ENCODE results near the gene PKN2. TPM values are rescaled to one million over a fixed set of nuclear protein-coding genes. Genes with fewer than 3 reads are reported as not detected.

PKN2 gene
- 10 to 100 TPM; 31.4 to 80.4 (median 64.1) TPM for total RNA-seq

DNA sequence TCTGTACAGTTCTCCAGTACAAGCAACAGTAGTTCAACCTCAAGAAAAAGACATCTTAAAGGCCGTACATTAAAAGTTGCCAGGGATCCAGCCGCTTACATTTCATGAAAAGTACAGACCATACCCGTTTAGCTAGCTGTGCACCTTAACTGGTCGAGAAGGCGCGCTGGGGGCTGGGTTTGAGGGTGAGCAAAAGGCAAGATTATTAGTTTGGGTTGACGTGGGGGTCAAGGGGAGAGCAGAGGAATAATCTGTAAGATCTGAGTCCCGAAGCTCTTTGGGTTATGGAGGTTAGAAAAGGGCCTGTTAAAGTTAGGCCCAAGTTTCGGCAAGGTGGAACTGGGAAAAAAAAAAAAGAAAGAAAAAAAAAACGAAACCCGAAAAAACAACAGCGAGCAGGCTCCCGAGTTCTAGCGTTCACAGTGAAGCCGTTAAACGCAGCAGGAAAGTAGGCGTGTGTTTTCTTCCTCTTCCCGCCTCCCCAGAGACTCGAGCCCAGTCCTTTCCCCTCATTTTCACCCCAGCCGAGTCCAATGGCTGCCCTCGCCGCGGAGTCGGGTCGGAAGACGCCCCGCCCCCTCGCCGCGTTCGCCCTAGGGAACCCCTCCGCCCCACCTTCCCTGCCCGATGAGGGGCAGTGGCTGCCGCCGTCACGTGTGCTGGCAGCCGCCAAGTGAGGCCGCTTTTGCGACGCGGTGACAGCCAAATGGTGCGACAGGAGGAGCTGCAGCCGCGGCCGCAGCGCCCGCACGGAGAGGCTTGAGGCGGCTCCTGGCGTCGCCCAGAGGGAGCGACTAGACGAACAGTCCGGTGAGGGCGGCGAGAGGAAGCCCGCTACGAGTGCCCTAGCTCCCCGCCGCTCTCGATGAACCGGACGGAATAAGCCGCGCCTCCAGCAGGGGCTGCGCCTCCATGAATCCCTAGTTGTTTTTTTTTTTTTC, at the start of gene PKN2:
TSS of gene PKN2 (plus strand) at position 733 of the 941 bp plus-strand sequence. CDS start 308 bp downstream, outside the sequence.
- H3K27ac ChIP-seq = peak within 1 kb of the TSS; percentile 93 to 99 (median 95)
- H3K4me1 ChIP-seq = peaks cover 7 to 41% (median 27%) of the 10 kb centered on the region in 4 donors
- in situ Hi-C loops (cut with MboI; ENCODE audit: low pct_ligation_motif_present in 1 of 4, low pct_unique_long_range_greater_than_20kb in 1 of 4, low sequenced_read_pairs in 3 of 4) (loop anchor here in 1 of 4 donors (25.0 kb wide), 1 partner anchor 203 kb away; the partner anchor contains the start of gene GTF2B), intact Hi-C loops (cut with DNase I; ENCODE audit: low total_unique reads) (no loop called here)
- H3K9me3 ChIP-seq = no peaks in the 10 kb centered on the region
- no peaks in the 10 kb centered on the region for H3K36me3 ChIP-seq
- H3K4me3 ChIP-seq = peak within 1 kb of the TSS; percentile 51 to 96 (median 75)
- no peaks in the 10 kb centered on the region for H3K27me3 ChIP-seq
- WGBS, 2 donors (ENCODE audit: low coverage in 1 of 2) = 0 to 1% methylated on average over 9 to 66 of the region's 66 CpGs
- TF ChIP-seq CTCF (IDR thresholded peaks at IDR 0.05) (peak in 3 of 5 experiments; percentile 16 to 53 (median 30)), POLR2AphosphoS5 (IDR thresholded peaks at IDR 0.05) (peak; percentile 96 to 98 (median 96)), EP300 (IDR thresholded peaks at IDR 0.05; ENCODE audit: low read depth) (peak; percentile 8), POLR2A (IDR thresholded peaks at IDR 0.05) (peak; percentile 96)
- peak; percentile 98 for DNase-seq

DNA sequence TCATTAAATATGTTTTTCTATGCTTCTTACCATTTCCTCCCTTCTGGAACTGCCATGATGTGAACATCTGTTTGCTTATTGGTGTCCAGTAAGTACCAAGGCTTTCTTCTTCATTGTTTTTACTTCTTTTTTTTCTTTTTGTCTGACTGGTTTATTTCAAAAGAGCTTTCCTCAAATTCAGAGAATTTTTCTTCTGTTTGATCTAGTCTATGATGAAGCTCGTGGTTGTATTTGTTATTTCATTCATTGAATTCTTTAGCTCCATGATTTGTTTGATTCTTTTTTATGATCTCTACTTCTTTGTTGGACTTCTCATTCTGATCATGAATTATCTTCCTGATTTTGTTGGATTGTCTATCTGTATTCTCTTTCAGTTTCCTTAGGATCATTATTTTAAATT, 49.5 kb upstream of the PKN2 start:
- in situ Hi-C loops (cut with MboI; ENCODE audit: low pct_ligation_motif_present in 1 of 4, low pct_unique_long_range_greater_than_20kb in 1 of 4, low sequenced_read_pairs in 3 of 4) (no loop called here), intact Hi-C loops (cut with DNase I; ENCODE audit: low total_unique reads) (no loop called here)
- DNase-seq = no peak
- no peaks in the 10 kb centered on the region for H3K27me3 ChIP-seq
- TF ChIP-seq POLR2A (IDR thresholded peaks at IDR 0.05) (no peak), CTCF (IDR thresholded peaks at IDR 0.05) (no peak), EP300 (IDR thresholded peaks at IDR 0.05; ENCODE audit: low read depth) (no peak), POLR2AphosphoS5 (IDR thresholded peaks at IDR 0.05) (no peak)
- H3K4me1 ChIP-seq = no peaks in the 10 kb centered on the region
- H3K36me3 ChIP-seq = no peaks in the 10 kb centered on the region
- H3K4me3 ChIP-seq = no peak overlapping the region
- 65 to 80% methylated on average over 1 of the region's 1 CpG for WGBS, 2 donors (ENCODE audit: low coverage in 1 of 2)
- H3K9me3 ChIP-seq = peaks cover 7 to 8% of the 10 kb centered on the region in 2 donors
- no peak overlapping the region for H3K27ac ChIP-seq

DNA sequence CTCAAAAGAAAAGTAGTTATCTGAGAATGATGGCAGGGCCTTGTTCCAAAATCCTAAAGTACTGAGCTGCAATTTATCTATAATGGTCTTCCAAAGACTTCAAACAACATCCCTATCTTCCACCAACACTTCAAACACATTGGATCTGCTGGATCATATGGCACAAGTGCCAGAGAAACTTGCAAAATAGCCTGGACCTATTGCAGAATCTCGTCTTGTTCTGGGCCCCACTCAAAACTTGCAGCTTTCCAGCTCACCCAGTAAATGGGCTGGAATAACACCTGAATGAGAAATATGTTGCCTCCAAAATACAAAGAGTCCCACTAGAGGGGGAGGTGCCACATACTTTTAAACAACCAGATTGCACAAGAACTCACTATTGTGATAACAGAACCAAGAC, 44.0 kb upstream of the PKN2 start:
- intact Hi-C loops (cut with DNase I; ENCODE audit: low total_unique reads) (no loop called here), in situ Hi-C loops (cut with MboI; ENCODE audit: low pct_ligation_motif_present in 1 of 4, low pct_unique_long_range_greater_than_20kb in 1 of 4, low sequenced_read_pairs in 3 of 4) (no loop called here)
- no peak for DNase-seq
- H3K9me3 ChIP-seq = peaks cover 0 to 5% of the 10 kb centered on the region in 2 donors
- H3K36me3 ChIP-seq = no peaks in the 10 kb centered on the region
- TF ChIP-seq EP300 (IDR thresholded peaks at IDR 0.05; ENCODE audit: low read depth) (no peak), CTCF (IDR thresholded peaks at IDR 0.05) (no peak), POLR2AphosphoS5 (IDR thresholded peaks at IDR 0.05) (no peak), POLR2A (IDR thresholded peaks at IDR 0.05) (no peak)
- H3K4me3 ChIP-seq = no peak overlapping the region
- no peaks in the 10 kb centered on the region for H3K4me1 ChIP-seq
- H3K27me3 ChIP-seq = no peaks in the 10 kb centered on the region
- 88% methylated on average over 1 of the region's 1 CpG; no CpG with 5 or more reads in 1 of the 2 donors for WGBS, 2 donors (ENCODE audit: low coverage in 1 of 2)
- no peak overlapping the region for H3K27ac ChIP-seq

GRCh38 chr1:88645886-88646285, 38.2 kb upstream of the PKN2 start:
- TF ChIP-seq POLR2AphosphoS5 (IDR thresholded peaks at IDR 0.05) (no peak), EP300 (IDR thresholded peaks at IDR 0.05; ENCODE audit: low read depth) (no peak), CTCF (IDR thresholded peaks at IDR 0.05) (no peak), POLR2A (IDR thresholded peaks at IDR 0.05) (no peak)
- in situ Hi-C loops (cut with MboI; ENCODE audit: low pct_ligation_motif_present in 1 of 4, low pct_unique_long_range_greater_than_20kb in 1 of 4, low sequenced_read_pairs in 3 of 4) = no loop called here
- no peak for DNase-seq
- intact Hi-C loops (cut with DNase I; ENCODE audit: low total_unique reads) = no loop called here
- Histone ChIP-seq H3K9me3 (no peaks in the 10 kb centered on the region), H3K4me3 (no peak overlapping the region), H3K27me3 (no peaks in the 10 kb centered on the region), H3K27ac (no peak overlapping the region), H3K4me1 (no peaks in the 10 kb centered on the region), H3K36me3 (no peaks in the 10 kb centered on the region)

Measured in transverse colon (tissue), 4 donors.